ENCODE data around the gene KLHDC8B. TPM values are rescaled to one million over a fixed set of nuclear protein-coding genes. Genes with fewer than 3 reads are reported as not detected.
A peak's percentile ranks its signal among the peaks of the same experiment; 100 is the strongest.

Gene KLHDC8B
- total and polyA plus RNA-seq, 4 donors: 8.1 to 17.1 (median 9.4) TPM

DNA sequence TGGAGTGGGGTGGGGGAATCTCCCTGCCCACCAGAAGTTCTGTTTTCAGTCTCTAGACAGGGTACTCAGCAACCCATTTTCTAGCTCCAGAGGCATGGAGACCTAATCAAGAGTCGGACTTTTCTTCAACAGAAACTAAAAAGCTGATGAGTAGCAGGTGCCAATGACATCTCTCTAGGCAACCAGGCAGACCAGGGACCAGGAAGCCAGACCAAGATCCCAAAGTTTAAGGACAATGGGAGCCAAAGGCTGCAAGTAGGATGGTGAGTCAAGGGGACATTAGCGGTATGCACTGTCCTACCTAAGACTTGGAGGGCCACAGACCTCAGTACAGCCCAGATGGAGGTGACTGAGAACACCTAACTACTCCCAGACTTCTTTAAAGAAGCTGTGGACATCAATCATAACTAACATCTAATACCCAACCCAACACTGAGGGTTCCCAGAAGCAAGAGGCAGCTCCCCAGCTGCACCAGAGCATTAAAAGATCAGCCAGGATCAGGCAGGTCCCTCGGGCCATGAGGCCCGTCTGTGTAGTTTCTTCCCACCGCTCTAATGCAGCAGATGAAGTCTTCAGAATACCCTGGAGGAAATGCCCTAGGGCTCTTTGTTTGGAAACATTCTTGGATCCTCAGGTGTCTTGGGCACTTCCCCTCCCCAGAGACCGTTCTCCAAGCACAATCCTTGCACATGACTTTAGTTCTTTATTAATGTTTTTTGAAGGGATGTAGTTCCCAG lies 6.2 kb upstream of the KLHDC8B start:
- Histone ChIP-seq H3K27ac (ENCODE audit: low read depth in 1 of 2, low read length in 2 of 2) (no peak overlapping the region), H3K36me3 (ENCODE audit: control insufficient read depth in 4 of 4, insufficient read depth in 3 of 4, low read depth in 1 of 4, low read length in 3 of 4) (peaks cover 0 to 14% (median 12%) of the 10 kb centered on the region in 4 donors), H3K4me1 (ENCODE audit: control insufficient read depth in 4 of 4, insufficient read depth in 4 of 4, low read length in 3 of 4) (peaks cover 18 to 32% (median 30%) of the 10 kb centered on the region in 4 donors), H3K9me3 (ENCODE audit: control insufficient read depth in 4 of 4, low read length in 3 of 4) (no peaks in the 10 kb centered on the region), H3K27me3 (ENCODE audit: control insufficient read depth in 4 of 4, insufficient read depth in 4 of 4, low read length in 3 of 4) (no peaks in the 10 kb centered on the region), H3K4me3 (ENCODE audit: low read depth in 1 of 3, low read length in 3 of 3) (peak overlapping the region; percentile 87 to 96 (median 91)), H3K9ac (ENCODE audit: low read depth in 1 of 2, low read length in 2 of 2) (peak overlapping the region; percentile 71 to 80)
- DNase-seq (ENCODE audit: low spot score): no peak
- TF ChIP-seq HNF4A (conservative IDR thresholded peaks at IDR 0.05) (no peak), GABPA (IDR thresholded peaks at IDR 0.05 in 1 of 2, conservative IDR thresholded peaks at IDR 0.05 in 1 of 2) (no peak), RXRA (IDR thresholded peaks at IDR 0.05) (no peak)
- TF ChIP-seq, protein P1, sequence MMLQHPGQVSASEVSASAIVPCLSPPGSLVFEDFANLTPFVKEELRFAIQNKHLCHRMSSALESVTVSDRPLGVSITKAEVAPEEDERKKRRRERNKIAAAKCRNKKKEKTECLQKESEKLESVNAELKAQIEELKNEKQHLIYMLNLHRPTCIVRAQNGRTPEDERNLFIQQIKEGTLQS (IDR thresholded peaks at IDR 0.05): no peak
- 46% methylated on average over 6 of the region's 6 CpGs for WGBS

DNA sequence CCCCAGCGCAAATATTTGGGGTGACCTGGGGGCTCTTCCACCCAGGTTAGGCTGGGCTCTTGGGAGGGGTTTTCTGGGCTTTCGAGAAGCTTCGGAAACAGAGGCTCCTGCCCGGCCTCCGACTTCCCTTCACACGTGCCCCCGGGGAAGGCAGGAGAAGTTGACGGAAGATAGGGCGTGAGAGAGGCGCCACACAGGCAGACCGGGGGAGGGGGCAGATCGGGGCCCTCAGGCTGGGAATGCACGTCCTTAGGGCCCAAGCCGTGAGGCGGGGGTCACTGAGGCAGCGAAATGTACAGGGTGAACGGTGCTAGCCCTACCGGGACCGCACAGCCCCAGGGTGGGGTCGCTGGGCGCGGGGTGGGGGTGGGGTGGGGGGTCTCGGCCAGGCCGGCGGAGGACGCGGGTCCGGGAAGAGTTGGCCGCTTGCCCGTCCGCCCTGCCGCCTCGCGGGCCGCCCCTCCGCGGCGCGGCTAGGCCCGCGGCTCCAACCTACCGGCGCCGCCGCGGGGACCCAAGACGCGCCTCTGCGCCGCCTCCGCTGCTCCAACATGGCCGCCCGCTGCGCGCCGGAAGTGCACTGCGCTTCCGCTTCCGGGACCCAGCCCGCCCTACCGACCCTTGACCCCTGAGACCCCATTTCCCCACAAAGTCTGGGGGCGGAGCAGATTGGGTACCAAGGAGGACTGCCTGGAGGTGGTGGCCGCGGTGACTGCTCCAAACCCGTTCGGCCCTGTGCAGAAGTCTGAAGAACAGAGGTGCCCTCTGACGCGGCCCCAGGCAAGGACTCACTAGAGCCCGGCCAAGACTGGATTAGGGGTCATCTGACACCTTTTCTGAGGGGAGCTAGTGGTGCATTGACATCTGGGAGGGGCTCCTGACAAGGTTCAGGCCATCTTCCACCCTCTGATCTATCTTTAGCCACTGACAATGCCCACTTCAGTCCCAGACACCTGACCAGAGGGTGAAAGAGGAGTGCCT lies 5.3 kb upstream of the KLHDC8B start, which contains the start of gene CCDC71:
TSS of gene CCDC71 (minus strand) at position 561 of the 981 bp plus-strand sequence. CDS start 2,123 bp downstream, outside the sequence.
- peaks cover 0 to 14% (median 12%) of the 10 kb centered on the region in 4 donors for H3K36me3 ChIP-seq (ENCODE audit: control insufficient read depth in 4 of 4, insufficient read depth in 3 of 4, low read depth in 1 of 4, low read length in 3 of 4)
- H3K9ac ChIP-seq (ENCODE audit: low read depth in 1 of 2, low read length in 2 of 2): peak within 1 kb of the TSS; percentile 71 to 80
- no peaks in the 10 kb centered on the region for H3K27me3 ChIP-seq (ENCODE audit: control insufficient read depth in 4 of 4, insufficient read depth in 4 of 4, low read length in 3 of 4)
- DNase-seq (ENCODE audit: low spot score): peak; percentile 78
- H3K27ac ChIP-seq (ENCODE audit: low read depth in 1 of 2, low read length in 2 of 2): peak within 1 kb of the TSS; percentile 54 to 60
- 4% methylated on average over 69 of the region's 69 CpGs for WGBS
- peak within 1 kb of the TSS; percentile 87 to 96 (median 91) for H3K4me3 ChIP-seq (ENCODE audit: low read depth in 1 of 3, low read length in 3 of 3)
- TF ChIP-seq ZBTB33 (IDR thresholded peaks at IDR 0.05) (no peak), YY1 (IDR thresholded peaks at IDR 0.05) (peak; percentile 97), EGR1 (IDR thresholded peaks at IDR 0.05; ENCODE audit: low read depth in 2 of 2) (no peak), JUND (IDR thresholded peaks at IDR 0.05) (no peak), HNF4G (IDR thresholded peaks at IDR 0.05) (peak; percentile 10), REST (IDR thresholded peaks at IDR 0.05) (peak; percentile 11), SP1 (IDR thresholded peaks at IDR 0.05) (no peak), GABPA (IDR thresholded peaks at IDR 0.05 in 1 of 2, conservative IDR thresholded peaks at IDR 0.05 in 1 of 2) (peak; percentile 86 to 94), RAD21 (IDR thresholded peaks at IDR 0.05) (no peak), FOXA2 (IDR thresholded peaks at IDR 0.05) (no peak), FOXA1 (IDR thresholded peaks at IDR 0.05) (no peak), NR2F2 (IDR thresholded peaks at IDR 0.05) (peak; percentile 96), HNF4A (conservative IDR thresholded peaks at IDR 0.05) (peak in 1 of 2 donors; percentile 60), TAF1 (conservative IDR thresholded peaks at IDR 0.05) (no peak), CTCF (IDR thresholded peaks at IDR 0.05; ENCODE audit: low read depth, low read length, missing input control) (no peak), RXRA (IDR thresholded peaks at IDR 0.05) (peak; percentile 22 to 35)
- TF ChIP-seq, protein P2, sequence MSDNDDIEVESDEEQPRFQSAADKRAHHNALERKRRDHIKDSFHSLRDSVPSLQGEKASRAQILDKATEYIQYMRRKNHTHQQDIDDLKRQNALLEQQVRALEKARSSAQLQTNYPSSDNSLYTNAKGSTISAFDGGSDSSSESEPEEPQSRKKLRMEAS (IDR thresholded peaks at IDR 0.05): no peak
- TF ChIP-seq, protein P1 (IDR thresholded peaks at IDR 0.05): no peak
- H3K9me3 ChIP-seq (ENCODE audit: control insufficient read depth in 4 of 4, low read length in 3 of 4): no peaks in the 10 kb centered on the region
- H3K4me1 ChIP-seq (ENCODE audit: control insufficient read depth in 4 of 4, insufficient read depth in 4 of 4, low read length in 3 of 4): peaks cover 18 to 41% (median 36%) of the 10 kb centered on the region in 4 donors
